SK-N-SH (cell line): Measurements from ENCODE around the gene DUSP3.

Source experiments
- EZH2phosphoT487 ChIP-seq: fragments of 200-600 bp; sonication (generic); IDR thresholded peaks from 2 replicates; pipeline ENCODE4 v1.6.1; 2017; ENCODE audit warnings: low read depth, mixed run types, mild to moderate bottlenecking, antibody characterized with exemption, moderate library complexity, borderline replicate concordance
- FOXJ3 ChIP-seq: sonication (generic); formaldehyde crosslinking; IDR thresholded peaks from 2 replicates; pipeline ENCODE4 v1.5.1; 2020; ENCODE audit warnings: mild to moderate bottlenecking, missing genetic modification reagents
- IRF3 ChIP-seq: fragments of 150-350 bp; IDR thresholded peaks from 2 replicates; pipeline ENCODE4 v1.6.1; 2016; ENCODE audit warnings: mild to moderate bottlenecking, low read depth, low read length
- MXI1 ChIP-seq: IDR thresholded peaks from 2 replicates; pipeline ENCODE4 v1.6.1; 2012; ENCODE audit warnings: mild to moderate bottlenecking, low read depth, low read length, improper control_type of control experiment
- PBX3 ChIP-seq: IDR thresholded peaks from 2 replicates; pipeline ENCODE4; 2012
- POLR2AphosphoS5 ChIP-seq: IDR thresholded peaks from 2 replicates; pipeline ENCODE4 v1.6.1; 2012; ENCODE audit warnings: low read depth, low read length
- RAD21 ChIP-seq: IDR thresholded peaks from 2 replicates; pipeline ENCODE4 v1.6.1; 2012; ENCODE audit warnings: mild to moderate bottlenecking, low read length
- TAF1 ChIP-seq: IDR thresholded peaks from 2 replicates; pipeline ENCODE4 v1.6.1; 2012; ENCODE audit warnings: low read depth, mild to moderate bottlenecking, low read length, moderate library complexity, borderline replicate concordance
- TCF12 ChIP-seq: IDR thresholded peaks from 2 replicates; pipeline ENCODE4 v1.4.0; 2012
- YY1 ChIP-seq: IDR thresholded peaks from 2 replicates; pipeline ENCODE4 v1.4.0; 2012; ENCODE audit warnings: low read depth, mild to moderate bottlenecking
- TF ChIP-seq, protein P1 (sequence below): fragments of 200-600 bp; sonication (generic); IDR thresholded peaks from 2 replicates; pipeline ENCODE4 v1.6.1; 2017; ENCODE audit warnings: antibody characterized with exemption, mild to moderate bottlenecking, moderate library complexity
- TF ChIP-seq, protein P2 (sequence below): IDR thresholded peaks from 2 replicates; pipeline ENCODE4 v1.4.0; 2012; ENCODE audit warnings: low read depth, borderline replicate concordance

DNA sequence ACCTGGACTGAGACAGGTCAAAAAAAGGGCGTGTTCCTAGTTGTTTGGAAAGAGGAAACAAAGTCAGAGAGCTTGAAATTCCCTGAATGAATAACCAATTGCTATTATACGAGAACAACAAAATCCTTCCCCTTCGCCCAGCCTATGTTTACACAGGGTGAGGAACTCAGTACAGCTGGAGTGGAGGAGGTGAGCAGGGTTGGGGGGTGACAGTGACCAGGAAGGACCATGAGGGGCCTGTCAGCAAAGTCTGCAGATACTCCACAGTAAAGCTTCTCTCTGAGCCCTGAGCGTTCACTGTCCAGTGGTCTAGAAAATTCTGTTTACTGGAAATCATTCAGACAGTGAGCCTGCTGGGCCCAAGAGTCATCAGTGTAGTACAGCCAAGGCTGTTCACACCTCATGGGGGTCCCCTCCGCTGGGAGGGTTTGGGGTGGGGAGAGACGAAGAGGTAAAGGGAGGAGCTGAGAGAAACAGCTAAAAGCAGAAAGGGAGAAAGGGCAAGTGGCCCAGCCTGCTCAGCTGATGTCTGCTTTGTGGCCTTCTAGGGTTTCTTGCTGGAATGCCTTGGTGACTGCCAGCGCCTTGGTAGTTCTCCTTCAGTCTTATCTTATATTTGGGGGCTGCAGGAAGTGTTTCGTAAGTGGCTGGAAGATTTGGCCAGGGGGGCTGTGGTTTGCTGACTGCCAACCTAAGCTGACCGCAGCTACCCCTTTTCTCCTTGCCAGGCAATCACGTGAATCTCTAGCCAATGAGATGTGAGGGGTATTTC, 5.7 kb downstream of the DUSP3 start:
- TF ChIP-seq, protein P1, sequence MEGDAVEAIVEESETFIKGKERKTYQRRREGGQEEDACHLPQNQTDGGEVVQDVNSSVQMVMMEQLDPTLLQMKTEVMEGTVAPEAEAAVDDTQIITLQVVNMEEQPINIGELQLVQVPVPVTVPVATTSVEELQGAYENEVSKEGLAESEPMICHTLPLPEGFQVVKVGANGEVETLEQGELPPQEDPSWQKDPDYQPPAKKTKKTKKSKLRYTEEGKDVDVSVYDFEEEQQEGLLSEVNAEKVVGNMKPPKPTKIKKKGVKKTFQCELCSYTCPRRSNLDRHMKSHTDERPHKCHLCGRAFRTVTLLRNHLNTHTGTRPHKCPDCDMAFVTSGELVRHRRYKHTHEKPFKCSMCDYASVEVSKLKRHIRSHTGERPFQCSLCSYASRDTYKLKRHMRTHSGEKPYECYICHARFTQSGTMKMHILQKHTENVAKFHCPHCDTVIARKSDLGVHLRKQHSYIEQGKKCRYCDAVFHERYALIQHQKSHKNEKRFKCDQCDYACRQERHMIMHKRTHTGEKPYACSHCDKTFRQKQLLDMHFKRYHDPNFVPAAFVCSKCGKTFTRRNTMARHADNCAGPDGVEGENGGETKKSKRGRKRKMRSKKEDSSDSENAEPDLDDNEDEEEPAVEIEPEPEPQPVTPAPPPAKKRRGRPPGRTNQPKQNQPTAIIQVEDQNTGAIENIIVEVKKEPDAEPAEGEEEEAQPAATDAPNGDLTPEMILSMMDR = no peak
- TF ChIP-seq MXI1 (no peak), TAF1 (no peak), YY1 (no peak), PBX3 (no peak), IRF3 (no peak), EZH2phosphoT487 (no peak), FOXJ3 (no peak), RAD21 (no peak), POLR2AphosphoS5 (no peak), TCF12 (no peak)
- TF ChIP-seq, protein P2, sequence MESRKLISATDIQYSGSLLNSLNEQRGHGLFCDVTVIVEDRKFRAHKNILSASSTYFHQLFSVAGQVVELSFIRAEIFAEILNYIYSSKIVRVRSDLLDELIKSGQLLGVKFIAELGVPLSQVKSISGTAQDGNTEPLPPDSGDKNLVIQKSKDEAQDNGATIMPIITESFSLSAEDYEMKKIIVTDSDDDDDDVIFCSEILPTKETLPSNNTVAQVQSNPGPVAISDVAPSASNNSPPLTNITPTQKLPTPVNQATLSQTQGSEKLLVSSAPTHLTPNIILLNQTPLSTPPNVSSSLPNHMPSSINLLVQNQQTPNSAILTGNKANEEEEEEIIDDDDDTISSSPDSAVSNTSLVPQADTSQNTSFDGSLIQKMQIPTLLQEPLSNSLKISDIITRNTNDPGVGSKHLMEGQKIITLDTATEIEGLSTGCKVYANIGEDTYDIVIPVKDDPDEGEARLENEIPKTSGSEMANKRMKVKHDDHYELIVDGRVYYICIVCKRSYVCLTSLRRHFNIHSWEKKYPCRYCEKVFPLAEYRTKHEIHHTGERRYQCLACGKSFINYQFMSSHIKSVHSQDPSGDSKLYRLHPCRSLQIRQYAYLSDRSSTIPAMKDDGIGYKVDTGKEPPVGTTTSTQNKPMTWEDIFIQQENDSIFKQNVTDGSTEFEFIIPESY = no peak
